Fibroblast of lung (primary cell): Measurements from ENCODE around the gene SNRNP25. TPM values are rescaled to one million over a fixed set of nuclear protein-coding genes. Genes with fewer than 3 reads are reported as not detected.

Source experiments
- DNase-seq, 2 donors: peaks; one replicate each; pipeline versions ENCODE4 v3.0.0 to v3.0.0-alpha.2; 2010; ENCODE audit warnings: low read depth in 2 of 2
- H2AFZ ChIP-seq: 2 replicates; pipeline ENCODE4 v1.5.1; 2012; ENCODE audit warnings: low read length, control low read depth, inconsistent platforms
- H3K27ac ChIP-seq: 2 replicates; pipeline ENCODE4 v1.5.1; 2011; ENCODE audit warnings: low read length, control low read depth; ENCODE audit not compliant: insufficient read depth
- H3K27me3 ChIP-seq: 2 replicates; pipeline ENCODE4 v1.5.1; 2011; ENCODE audit warnings: mild to moderate bottlenecking, low read length; ENCODE audit not compliant: control insufficient read depth, insufficient read depth
- H3K36me3 ChIP-seq: 2 replicates; pipeline ENCODE4 v1.5.1; 2011; ENCODE audit warnings: low read length; ENCODE audit not compliant: control insufficient read depth, insufficient read depth
- H3K4me1 ChIP-seq: 2 replicates; pipeline ENCODE4 v1.5.1; 2011; ENCODE audit warnings: low read length; ENCODE audit not compliant: control insufficient read depth, insufficient read depth; ENCODE audit errors: extremely low read depth
- H3K4me2 ChIP-seq: 2 replicates; pipeline ENCODE4 v1.5.1; 2011; ENCODE audit warnings: low read length, control low read depth; ENCODE audit not compliant: insufficient read depth; ENCODE audit errors: extremely low read depth
- H3K4me3 ChIP-seq, 4 experiments: fragments of 200-600 bp in 1 of 4; sonication (generic) in 1 of 4; replicated peaks in 1 of 4; 2 replicates each; pipeline ENCODE4 v1.5.1; 2011 to 2016; ENCODE audit warnings: low read length in 4 of 4, low read depth in 3 of 4, mild to moderate bottlenecking in 3 of 4, control low read depth in 2 of 4, inconsistent platforms in 1 of 4, mixed read lengths in 1 of 4; ENCODE audit not compliant: insufficient read depth in 1 of 4; ENCODE audit errors: control extremely low read depth in 1 of 4
- H3K79me2 ChIP-seq: 2 replicates; pipeline ENCODE4 v1.5.1; 2012; ENCODE audit warnings: mild to moderate bottlenecking, low read length, inconsistent platforms; ENCODE audit not compliant: control insufficient read depth, insufficient read depth
- H3K9ac ChIP-seq: 2 replicates; pipeline ENCODE4 v1.5.1; 2011; ENCODE audit warnings: mild to moderate bottlenecking, low read length, control low read depth; ENCODE audit not compliant: insufficient read depth
- H3K9me3 ChIP-seq: 2 replicates; pipeline ENCODE4 v1.5.1; 2012; ENCODE audit warnings: low read depth, low read length; ENCODE audit not compliant: control insufficient read depth, insufficient read depth
- H4K20me1 ChIP-seq: 2 replicates; pipeline ENCODE4 v1.5.1; 2011; ENCODE audit warnings: low read length; ENCODE audit not compliant: control insufficient read depth, insufficient read depth; ENCODE audit errors: extremely low read depth
- CTCF ChIP-seq, 2 donors: IDR thresholded peaks in 1 of 2; conservative IDR thresholded peaks in 1 of 2; 1 replicate in 1 of 2; 2 replicates in 1 of 2; pipeline ENCODE4 v1.5.1; 2011 to 2012; ENCODE audit warnings: low read length in 2 of 2, control low read depth in 1 of 2, inconsistent platforms in 1 of 2, low read depth in 1 of 2, mild to moderate bottlenecking in 1 of 2
- EZH2 ChIP-seq: IDR thresholded peaks from 2 replicates; pipeline ENCODE4 v1.5.1; 2012; ENCODE audit warnings: low read length, control low read depth, mild to moderate bottlenecking; ENCODE audit errors: missing control alignments
- polyA plus RNA-seq, 2 donors: library from polyadenylated mRNA; depleted of rRNA in 1 of 2; stranded (reverse) in 1 of 2; unstranded in 1 of 2; fragments of >200 nt; gene quantifications; 2 replicates each; pipeline ENCODE4 v1.2.1, GENCODE V29; 2011 to 2012; ENCODE audit warnings: missing spikeins in 1 of 2
- total RNA-seq: library from RNA; depleted of rRNA; stranded (reverse); fragments of >200 nt; gene quantifications from 2 replicates; pipeline ENCODE4 v1.2.1, GENCODE V29; 2014

SNRNP25 gene
- total and polyA plus RNA-seq, 2 donors (not counting 1 experiment from before 2014, with no cell fraction given) = 20.5 to 25.9 TPM

- Histone ChIP-seq H4K20me1 (no peaks in the 10 kb centered on the region), H3K4me3 (no peak overlapping the region), H3K9ac (no peak overlapping the region), H3K4me2 (peak overlapping the region; percentile 25), H3K9me3 (no peaks in the 10 kb centered on the region), H3K36me3 (peaks cover 20% of the 10 kb centered on the region), H3K27me3 (no peaks in the 10 kb centered on the region), H2AFZ (no peak overlapping the region), H3K79me2 (peaks cover 76% of the 10 kb centered on the region), H3K27ac (peak overlapping the region; percentile 76), H3K4me1 (peaks cover 51% of the 10 kb centered on the region)
- no peak for DNase-seq
- no peak for TF ChIP-seq CTCF (conservative IDR thresholded peaks at IDR 0.05 in 1 of 2, IDR thresholded peaks at IDR 0.05 in 1 of 2; ENCODE audit: low read depth in 1 of 2, low read length in 2 of 2)
- no peak for TF ChIP-seq EZH2
Observed at GRCh38 chr16:67183-67791, 13.7 kb downstream of the SNRNP25 start.

GRCh38 chr16:67884-68789 lies 14.5 kb downstream of the SNRNP25 start:
- no peaks in the 10 kb centered on the region for H4K20me1 ChIP-seq
- peak overlapping the region; percentile 58 for H3K4me2 ChIP-seq
- H3K27me3 ChIP-seq = no peaks in the 10 kb centered on the region
- H3K4me3 ChIP-seq = no peak overlapping the region
- H3K79me2 ChIP-seq = peaks cover 76% of the 10 kb centered on the region
- peaks cover 14% of the 10 kb centered on the region for H3K36me3 ChIP-seq
- H3K9ac ChIP-seq = peak overlapping the region; percentile 37
- no peaks in the 10 kb centered on the region for H3K9me3 ChIP-seq
- no peak overlapping the region for H2AFZ ChIP-seq
- peak in 1 of 2 donors; percentile 61 for DNase-seq
- TF ChIP-seq CTCF (conservative IDR thresholded peaks at IDR 0.05 in 1 of 2, IDR thresholded peaks at IDR 0.05 in 1 of 2; ENCODE audit: low read depth in 1 of 2, low read length in 2 of 2) = no peak
- TF ChIP-seq EZH2 = no peak
- H3K4me1 ChIP-seq = peaks cover 56% of the 10 kb centered on the region
- H3K27ac ChIP-seq = peak overlapping the region; percentile 76

- Histone ChIP-seq H3K9me3 (no peaks in the 10 kb centered on the region), H3K4me2 (peak overlapping the region; percentile 51), H3K36me3 (peaks cover 6% of the 10 kb centered on the region), H3K27me3 (no peaks in the 10 kb centered on the region), H3K27ac (peak overlapping the region; percentile 76), H3K79me2 (peaks cover 73% of the 10 kb centered on the region), H4K20me1 (no peaks in the 10 kb centered on the region), H3K9ac (no peak overlapping the region), H3K4me1 (peaks cover 60% of the 10 kb centered on the region), H2AFZ (no peak overlapping the region), H3K4me3 (no peak overlapping the region)
- TF ChIP-seq CTCF (conservative IDR thresholded peaks at IDR 0.05 in 1 of 2, IDR thresholded peaks at IDR 0.05 in 1 of 2; ENCODE audit: low read depth in 1 of 2, low read length in 2 of 2) = no peak
- no peak for TF ChIP-seq EZH2
- DNase-seq = no peak
Observed at GRCh38 chr16:69181-69580, 15.6 kb downstream of the SNRNP25 start.
